ENCODE results near the gene COQ8B. TPM values are rescaled to one million over a fixed set of nuclear protein-coding genes. Genes with fewer than 3 reads are reported as not detected.
A peak's percentile ranks its signal among the peaks of the same experiment; 100 is the strongest.

The COQ8B gene
- total RNA-seq, 1 donor from 2014 or later: 49.9 TPM

GRCh38 chr19:40713939-40714338 is 2.7 kb downstream of the COQ8B start:
- peak overlapping the region; percentile 29 for H3K27ac Mint-ChIP-seq (ENCODE audit: unreplicated experiment)
- peaks cover 18% of the 10 kb centered on the region for H3K4me1 Mint-ChIP-seq (ENCODE audit: low read depth, unreplicated experiment)
- H3K27me3 Mint-ChIP-seq (ENCODE audit: unreplicated experiment): peaks cover 12% of the 10 kb centered on the region
- peaks cover 14% of the 10 kb centered on the region for H3K9me3 Mint-ChIP-seq (ENCODE audit: unreplicated experiment)
- DNase-seq: no peak
- H3K4me3 Mint-ChIP-seq (ENCODE audit: unreplicated experiment): peak overlapping the region; percentile 78
- TF ChIP-seq, protein P1, sequence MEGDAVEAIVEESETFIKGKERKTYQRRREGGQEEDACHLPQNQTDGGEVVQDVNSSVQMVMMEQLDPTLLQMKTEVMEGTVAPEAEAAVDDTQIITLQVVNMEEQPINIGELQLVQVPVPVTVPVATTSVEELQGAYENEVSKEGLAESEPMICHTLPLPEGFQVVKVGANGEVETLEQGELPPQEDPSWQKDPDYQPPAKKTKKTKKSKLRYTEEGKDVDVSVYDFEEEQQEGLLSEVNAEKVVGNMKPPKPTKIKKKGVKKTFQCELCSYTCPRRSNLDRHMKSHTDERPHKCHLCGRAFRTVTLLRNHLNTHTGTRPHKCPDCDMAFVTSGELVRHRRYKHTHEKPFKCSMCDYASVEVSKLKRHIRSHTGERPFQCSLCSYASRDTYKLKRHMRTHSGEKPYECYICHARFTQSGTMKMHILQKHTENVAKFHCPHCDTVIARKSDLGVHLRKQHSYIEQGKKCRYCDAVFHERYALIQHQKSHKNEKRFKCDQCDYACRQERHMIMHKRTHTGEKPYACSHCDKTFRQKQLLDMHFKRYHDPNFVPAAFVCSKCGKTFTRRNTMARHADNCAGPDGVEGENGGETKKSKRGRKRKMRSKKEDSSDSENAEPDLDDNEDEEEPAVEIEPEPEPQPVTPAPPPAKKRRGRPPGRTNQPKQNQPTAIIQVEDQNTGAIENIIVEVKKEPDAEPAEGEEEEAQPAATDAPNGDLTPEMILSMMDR (IDR thresholded peaks at IDR 0.05; ENCODE audit: partially characterized antibody, unreplicated experiment): no peak
- H3K36me3 Mint-ChIP-seq (ENCODE audit: unreplicated experiment): peaks cover 5% of the 10 kb centered on the region

- no peak for DNase-seq
- Mint-ChIP-seq H3K4me1 (ENCODE audit: low read depth, unreplicated experiment) (peaks cover 3% of the 10 kb centered on the region), H3K36me3 (ENCODE audit: unreplicated experiment) (peaks cover 5% of the 10 kb centered on the region), H3K4me3 (ENCODE audit: unreplicated experiment) (no peak overlapping the region), H3K27me3 (ENCODE audit: unreplicated experiment) (peaks cover 5% of the 10 kb centered on the region), H3K27ac (ENCODE audit: unreplicated experiment) (no peak overlapping the region), H3K9me3 (ENCODE audit: unreplicated experiment) (peaks cover 4% of the 10 kb centered on the region)
- TF ChIP-seq, protein P1 (IDR thresholded peaks at IDR 0.05; ENCODE audit: partially characterized antibody, unreplicated experiment): no peak
Measured at GRCh38 chr19:40709817-40710216, 6.9 kb downstream of the COQ8B start.

- no peak overlapping the region for H3K4me3 Mint-ChIP-seq (ENCODE audit: unreplicated experiment)
- TF ChIP-seq, protein P1 (IDR thresholded peaks at IDR 0.05; ENCODE audit: partially characterized antibody, unreplicated experiment): no peak
- no peak overlapping the region for H3K27ac Mint-ChIP-seq (ENCODE audit: unreplicated experiment)
- H3K36me3 Mint-ChIP-seq (ENCODE audit: unreplicated experiment): peaks cover 5% of the 10 kb centered on the region
- H3K4me1 Mint-ChIP-seq (ENCODE audit: low read depth, unreplicated experiment): peaks cover 7% of the 10 kb centered on the region
- no peak for DNase-seq
- peaks cover 3% of the 10 kb centered on the region for H3K27me3 Mint-ChIP-seq (ENCODE audit: unreplicated experiment)
- H3K9me3 Mint-ChIP-seq (ENCODE audit: unreplicated experiment): peaks cover 5% of the 10 kb centered on the region
Measured at GRCh38 chr19:40707615-40708014, 9.1 kb downstream of the COQ8B start.

DNA sequence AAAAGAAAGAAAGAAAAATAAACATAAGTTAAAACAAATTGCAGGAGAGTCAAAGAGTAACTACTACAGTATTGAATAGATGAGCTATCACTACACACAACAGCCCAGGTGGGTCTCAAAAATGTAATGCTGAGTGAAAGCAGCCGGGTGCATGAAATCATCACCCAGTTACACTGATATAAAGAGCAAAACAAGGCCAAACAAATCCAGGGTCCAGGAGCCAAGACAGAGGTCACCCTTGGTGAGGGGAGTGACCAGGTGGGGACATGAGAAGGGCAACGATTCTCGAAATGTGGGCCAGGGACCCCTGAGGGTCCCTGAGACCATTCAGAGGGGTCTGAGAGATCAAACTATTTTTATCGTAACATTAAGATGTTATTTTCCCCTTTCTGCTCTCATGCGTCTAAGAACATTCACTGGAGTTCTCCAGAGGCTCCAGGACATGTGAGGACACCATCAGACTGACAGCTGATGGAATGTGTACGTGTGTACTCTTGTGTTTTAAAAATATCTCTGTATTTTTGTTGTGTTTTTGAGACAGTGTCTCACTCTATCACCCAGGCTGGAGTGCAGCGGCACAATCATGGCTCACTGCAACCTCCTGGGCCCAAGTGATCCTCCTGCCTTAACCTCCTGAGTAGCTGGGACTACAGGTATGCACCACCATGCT is 10.6 kb downstream of the COQ8B start:
- Mint-ChIP-seq H3K36me3 (ENCODE audit: unreplicated experiment) (peaks cover 5% of the 10 kb centered on the region), H3K9me3 (ENCODE audit: unreplicated experiment) (peaks cover 4% of the 10 kb centered on the region), H3K4me3 (ENCODE audit: unreplicated experiment) (no peak overlapping the region), H3K4me1 (ENCODE audit: low read depth, unreplicated experiment) (peaks cover 11% of the 10 kb centered on the region), H3K27ac (ENCODE audit: unreplicated experiment) (no peak overlapping the region), H3K27me3 (ENCODE audit: unreplicated experiment) (peaks cover 2% of the 10 kb centered on the region)
- TF ChIP-seq, protein P1 (IDR thresholded peaks at IDR 0.05; ENCODE audit: partially characterized antibody, unreplicated experiment): no peak
- no peak for DNase-seq

DNA sequence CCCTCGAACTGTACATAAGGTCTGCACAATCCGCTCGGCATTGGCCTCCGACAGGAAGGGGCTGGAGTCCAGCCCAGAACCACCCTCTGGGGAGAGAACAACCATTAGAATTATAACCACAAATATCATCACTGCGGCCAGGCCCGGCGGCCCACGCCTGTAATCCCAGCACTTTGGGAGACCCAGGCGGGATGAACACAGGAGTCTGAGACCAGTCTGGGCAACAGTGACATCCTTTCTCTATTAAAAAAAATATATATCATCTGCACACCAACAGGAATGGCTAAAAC is 11.4 kb downstream of the COQ8B start:
- peaks cover 2% of the 10 kb centered on the region for H3K27me3 Mint-ChIP-seq (ENCODE audit: unreplicated experiment)
- peaks cover 5% of the 10 kb centered on the region for H3K36me3 Mint-ChIP-seq (ENCODE audit: unreplicated experiment)
- DNase-seq: no peak
- TF ChIP-seq, protein P1 (IDR thresholded peaks at IDR 0.05; ENCODE audit: partially characterized antibody, unreplicated experiment): no peak
- H3K27ac Mint-ChIP-seq (ENCODE audit: unreplicated experiment): no peak overlapping the region
- no peak overlapping the region for H3K4me3 Mint-ChIP-seq (ENCODE audit: unreplicated experiment)
- peaks cover 11% of the 10 kb centered on the region for H3K4me1 Mint-ChIP-seq (ENCODE audit: low read depth, unreplicated experiment)
- peaks cover 3% of the 10 kb centered on the region for H3K9me3 Mint-ChIP-seq (ENCODE audit: unreplicated experiment)
